Measurements from ENCODE around the gene OGFRL1.

Gene OGFRL1

DNA sequence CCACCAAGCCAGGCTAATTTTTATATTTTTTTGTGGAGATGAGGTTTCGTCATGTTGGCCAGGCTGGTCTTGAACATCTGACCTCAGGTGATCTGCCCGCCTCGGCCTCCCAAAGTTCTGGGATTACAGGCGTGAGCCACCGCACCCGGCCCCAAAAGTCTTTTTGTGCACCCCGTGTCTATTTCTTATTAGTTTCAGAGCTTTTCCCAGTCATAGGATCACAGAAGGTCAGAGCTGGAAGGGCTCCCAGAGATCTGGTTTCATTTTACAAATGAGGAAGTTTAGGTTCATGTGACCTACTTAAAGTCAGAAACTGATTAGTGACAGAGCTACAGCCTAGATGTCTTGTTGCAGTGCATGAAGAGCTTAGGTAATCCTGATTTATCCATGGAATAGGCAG lies 1.6 kb upstream of the OGFRL1 start:
- no peak for DNase-seq (ENCODE audit: low read depth)

DNA sequence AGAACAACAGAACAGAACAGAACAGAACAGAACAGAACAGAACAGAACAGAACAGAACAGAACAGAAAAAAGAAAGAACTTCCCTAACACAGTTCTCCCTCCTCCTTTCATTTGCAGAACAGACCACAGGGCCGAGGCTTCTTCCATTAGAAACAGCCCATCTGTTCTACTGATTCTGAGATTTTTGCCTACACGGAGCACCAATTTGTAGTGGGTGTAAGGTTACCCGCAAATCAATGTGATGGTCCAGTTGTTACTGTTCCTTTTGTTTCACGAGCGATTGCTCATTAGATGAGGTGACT lies 734 bp upstream of the OGFRL1 start:
- DNase-seq (ENCODE audit: low read depth): no peak

GRCh38 chr6:71289039-71289801 lies 609 bp downstream of the OGFRL1 start:
- DNase-seq (ENCODE audit: low read depth): no peak

DNA sequence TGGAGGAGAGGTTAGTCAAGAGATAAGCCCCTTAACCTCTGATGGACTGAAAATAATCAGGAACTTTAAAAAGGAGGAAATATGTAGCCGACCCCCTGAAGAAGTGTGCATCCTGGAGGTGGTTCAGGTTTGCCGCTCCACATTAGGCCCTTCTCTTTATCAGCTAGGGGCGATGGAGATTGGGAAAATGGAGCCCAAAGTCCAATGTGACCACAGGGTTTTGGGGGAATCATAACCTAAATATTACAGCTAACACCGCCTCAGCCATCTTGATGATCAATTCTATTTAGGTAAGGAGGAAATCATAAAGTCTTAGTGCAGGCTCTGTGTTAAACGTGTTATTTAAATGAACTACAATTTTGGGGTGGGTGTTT lies 1.2 kb downstream of the OGFRL1 start:
- DNase-seq (ENCODE audit: low read depth): no peak

- DNase-seq (ENCODE audit: low read depth): no peak
Measured at GRCh38 chr6:71290611-71291010, 2.0 kb downstream of the OGFRL1 start.

DNA sequence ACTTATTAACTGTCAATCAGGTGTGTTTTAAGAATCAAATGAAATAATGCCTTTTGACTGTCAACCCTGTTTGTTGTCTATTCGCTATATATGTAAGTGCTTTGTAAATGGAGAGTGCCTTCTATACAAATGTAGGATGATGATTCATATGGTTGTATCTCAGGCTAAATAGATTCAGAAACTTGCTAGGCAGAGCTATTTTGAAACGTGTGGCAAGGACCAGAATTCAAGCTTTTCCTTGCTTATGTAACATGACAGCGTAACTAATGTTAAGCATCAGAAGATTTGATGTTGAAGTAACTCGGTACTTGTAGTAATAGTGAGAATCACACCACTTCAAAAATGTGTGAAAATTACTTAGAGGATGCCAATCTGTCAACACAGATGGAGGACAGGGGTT lies 3.4 kb downstream of the OGFRL1 start:
- DNase-seq (ENCODE audit: low read depth): no peak

DNA sequence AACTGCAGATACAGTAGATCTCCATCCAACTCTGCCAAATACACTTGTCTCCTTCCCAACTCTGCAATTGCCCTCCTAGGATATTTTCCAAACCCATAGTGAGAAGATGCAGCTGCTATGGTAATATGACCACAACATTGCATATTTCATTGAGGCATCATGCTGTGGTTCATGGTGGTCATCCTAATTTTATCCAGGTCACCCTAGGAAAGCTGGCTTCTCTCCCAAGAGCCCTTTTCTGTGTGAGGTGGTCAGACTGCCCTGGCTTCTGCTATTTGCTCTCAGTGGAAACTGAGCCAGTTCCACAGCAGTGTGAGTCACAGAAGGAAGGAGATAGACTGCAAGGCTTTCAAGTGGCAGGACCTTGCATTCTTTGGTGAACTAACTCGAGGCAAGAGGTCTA lies 5.5 kb downstream of the OGFRL1 start:
- DNase-seq (ENCODE audit: low read depth): no peak

DNA sequence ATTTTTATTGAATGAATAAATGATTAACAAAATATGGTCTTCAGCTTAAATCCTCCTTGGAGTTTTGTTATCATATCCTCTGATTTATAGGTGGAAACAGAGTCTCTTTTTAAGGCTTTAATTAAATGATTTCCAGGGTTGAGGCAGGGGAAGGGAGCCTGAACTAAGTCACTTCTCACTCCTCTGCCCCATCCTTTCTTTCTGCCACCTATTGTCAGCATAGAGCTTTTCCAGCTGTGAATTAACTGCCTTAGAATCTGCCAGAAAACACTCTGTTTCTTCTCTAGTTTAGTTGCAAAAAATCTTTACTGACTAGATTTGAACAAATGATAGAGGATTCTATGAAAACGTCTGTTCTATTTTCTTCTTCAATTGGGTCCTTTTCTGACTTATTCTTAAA lies 9.8 kb downstream of the OGFRL1 start:
- no peak for DNase-seq (ENCODE audit: low read depth)

GRCh38 chr6:71299541-71300470 lies 11.2 kb downstream of the OGFRL1 start:
- no peak for DNase-seq (ENCODE audit: low read depth)

DNA sequence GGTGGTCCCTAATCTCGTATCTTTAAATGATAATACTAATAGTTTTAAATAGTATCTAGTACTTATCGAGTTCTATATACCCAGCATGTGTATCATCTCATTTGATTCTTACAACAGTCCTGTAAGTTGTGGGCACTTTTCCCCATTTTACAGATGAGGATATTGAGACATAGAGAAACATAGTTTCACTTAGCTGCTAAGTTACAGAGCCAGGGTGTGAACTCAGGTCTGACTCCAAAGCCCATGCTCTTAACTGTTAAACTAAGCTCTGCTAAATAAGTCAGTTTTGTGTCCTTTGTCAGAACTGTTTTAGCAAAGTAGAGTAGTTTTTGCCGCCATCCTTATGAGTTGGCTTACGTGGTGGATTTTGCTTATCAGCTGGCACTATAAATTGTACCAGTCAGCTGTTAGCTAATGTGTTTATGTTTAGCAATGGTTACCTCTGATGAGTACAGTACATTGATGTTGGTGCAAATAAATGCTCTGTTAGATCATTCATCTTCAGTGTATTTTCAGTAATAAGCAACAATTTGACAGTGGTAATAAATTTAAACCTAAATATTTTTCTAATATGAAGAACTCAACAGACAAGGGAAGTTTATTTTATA lies 12.1 kb downstream of the OGFRL1 start:
- no peak for DNase-seq (ENCODE audit: low read depth)

GRCh38 chr6:71301546-71301945 lies 12.9 kb downstream of the OGFRL1 start:
- no peak for DNase-seq (ENCODE audit: low read depth)

- no peak for DNase-seq (ENCODE audit: low read depth)
Measured at GRCh38 chr6:71309656-71310055, 21.0 kb downstream of the OGFRL1 start.

DNA sequence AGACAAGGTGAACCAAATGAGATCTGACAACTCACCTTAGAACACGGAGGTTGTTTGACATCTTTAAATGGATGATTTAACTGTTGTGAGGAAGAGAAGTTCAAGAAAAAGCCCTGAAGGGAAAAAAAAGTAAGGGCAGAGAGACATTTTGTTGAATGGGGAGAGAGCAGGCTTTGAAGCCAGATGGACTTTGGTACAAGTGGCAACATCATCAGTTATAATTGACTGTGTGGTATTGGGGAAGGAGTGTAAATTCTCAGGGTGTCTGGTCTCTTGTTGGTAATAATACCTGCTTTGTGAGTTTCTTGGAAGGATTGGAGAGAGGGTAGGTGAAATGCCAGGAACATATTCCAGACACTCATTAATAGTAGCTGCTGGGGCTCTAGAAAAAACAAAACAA lies 21.6 kb downstream of the OGFRL1 start:
- no peak for DNase-seq (ENCODE audit: low read depth)

DNA sequence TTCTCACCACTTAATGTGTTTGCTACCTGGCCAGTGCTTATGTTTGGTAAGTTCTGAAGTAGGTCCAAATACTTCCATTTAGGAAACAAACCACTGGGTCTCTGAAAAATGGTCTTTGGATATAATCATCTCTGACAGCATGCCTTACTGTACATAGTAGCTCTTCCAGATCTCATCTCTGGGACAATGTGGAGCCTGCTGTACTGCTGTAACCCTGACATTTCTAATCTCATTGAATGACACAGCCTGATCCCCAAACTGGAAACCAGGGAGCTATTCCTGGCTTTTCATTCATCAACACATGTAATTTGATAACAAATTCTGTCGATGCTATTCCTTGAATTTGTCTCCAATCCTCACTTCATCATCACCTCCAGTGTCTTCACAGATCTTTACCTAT lies 23.5 kb downstream of the OGFRL1 start:
- no peak for DNase-seq (ENCODE audit: low read depth)

GRCh38 chr6:71317441-71317840 lies 28.8 kb downstream of the OGFRL1 start:
- no peak for DNase-seq (ENCODE audit: low read depth)

DNA sequence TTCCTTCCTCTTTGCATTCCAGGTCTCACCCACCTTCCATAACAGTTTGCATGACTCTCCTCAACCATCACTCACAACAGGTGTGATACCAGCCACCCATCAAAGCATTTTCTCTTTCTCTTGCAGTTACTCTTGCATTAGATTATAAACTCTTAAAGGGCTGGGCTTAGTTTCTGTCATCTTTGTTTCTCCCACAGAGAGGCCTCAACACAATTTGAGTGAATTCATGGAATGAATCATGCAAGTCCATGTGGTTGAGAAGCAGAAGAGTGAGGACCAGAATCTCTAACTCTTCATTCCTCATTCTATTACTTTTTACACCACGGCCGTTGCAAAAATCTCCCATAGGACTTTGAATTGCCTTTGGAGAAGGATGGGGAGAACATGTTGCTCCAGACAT lies 31.4 kb downstream of the OGFRL1 start:
- DNase-seq (ENCODE audit: low read depth): no peak

DNA sequence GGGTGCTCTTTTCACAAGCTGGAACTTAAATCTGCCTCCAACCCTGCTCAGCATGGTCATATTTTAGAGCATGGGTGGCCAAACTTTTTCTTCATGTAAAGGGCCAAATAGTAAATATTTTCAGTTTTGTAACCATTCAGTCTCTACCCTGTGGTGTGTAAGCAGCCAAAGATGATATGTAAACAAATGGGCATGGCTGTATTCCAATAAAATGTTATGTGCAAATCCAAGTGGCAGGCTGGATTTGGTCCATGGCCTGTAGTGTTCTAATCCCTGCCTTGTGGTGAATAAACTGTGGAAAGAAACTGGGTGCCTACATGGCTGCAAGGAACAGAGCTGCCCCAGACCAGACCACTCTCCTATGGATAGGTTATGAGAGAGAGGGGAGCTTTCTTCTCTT lies 32.7 kb downstream of the OGFRL1 start:
- no peak for DNase-seq (ENCODE audit: low read depth)

- no peak for DNase-seq (ENCODE audit: low read depth)
Measured at GRCh38 chr6:71324194-71324785, 35.7 kb downstream of the OGFRL1 start.

DNA sequence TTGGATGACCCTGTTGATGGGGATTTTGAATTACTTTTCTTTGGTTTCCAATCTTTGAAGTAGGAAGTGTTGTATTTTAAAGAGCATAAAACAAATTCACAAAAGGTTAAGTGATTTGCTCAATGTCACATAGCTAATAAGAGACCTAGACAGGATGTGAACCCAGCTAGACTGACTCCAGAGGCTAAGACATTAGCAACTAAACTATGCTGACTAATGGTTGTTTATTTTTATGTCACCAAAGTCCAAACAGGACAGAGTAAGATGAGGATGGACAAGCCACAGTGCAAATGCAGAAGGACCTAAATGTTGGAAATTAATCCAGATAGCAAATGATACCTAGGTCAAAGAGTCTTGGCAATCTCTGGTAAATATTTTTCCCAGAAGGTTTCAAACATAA lies 38.0 kb downstream of the OGFRL1 start:
- no peak for DNase-seq (ENCODE audit: low read depth)

DNA sequence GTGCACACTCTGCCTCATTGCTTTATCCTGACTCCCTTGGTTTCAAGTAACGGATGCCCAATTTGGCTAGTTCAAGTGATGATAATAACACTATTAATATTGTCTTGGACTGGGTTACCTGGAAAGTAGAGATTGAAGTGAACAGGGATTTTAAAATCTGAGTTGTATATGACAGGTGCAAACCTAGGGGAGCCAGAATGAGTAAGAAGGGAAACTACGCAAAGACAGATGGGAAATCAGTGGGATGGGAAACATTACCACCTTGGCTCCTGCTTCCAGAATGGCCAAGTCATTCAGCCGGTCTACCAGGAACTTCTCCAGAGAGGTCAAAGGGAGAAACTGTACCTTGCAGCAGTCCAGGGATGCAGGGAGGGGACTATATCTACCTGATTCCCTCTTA lies 41.9 kb downstream of the OGFRL1 start:
- DNase-seq (ENCODE audit: low read depth): no peak

DNA sequence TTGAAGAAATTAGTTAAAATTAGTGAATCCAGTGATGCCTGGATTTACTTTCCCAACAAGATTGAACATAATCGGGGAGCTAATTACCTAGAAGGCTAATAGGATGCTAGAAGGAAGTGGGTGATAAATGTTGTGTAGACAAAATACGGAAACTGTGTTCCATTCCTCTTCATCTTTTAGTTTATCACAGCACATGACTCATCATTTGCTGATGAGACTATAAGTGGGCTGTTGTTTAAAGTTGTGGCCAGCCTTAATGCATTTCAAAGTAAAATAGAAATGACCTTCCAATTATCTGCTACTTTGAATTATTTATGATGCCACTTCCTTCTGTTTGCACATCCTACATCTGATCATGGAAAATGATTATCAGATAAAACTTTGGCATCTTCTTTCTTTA lies 43.4 kb downstream of the OGFRL1 start:
- no peak for DNase-seq (ENCODE audit: low read depth)

DNA sequence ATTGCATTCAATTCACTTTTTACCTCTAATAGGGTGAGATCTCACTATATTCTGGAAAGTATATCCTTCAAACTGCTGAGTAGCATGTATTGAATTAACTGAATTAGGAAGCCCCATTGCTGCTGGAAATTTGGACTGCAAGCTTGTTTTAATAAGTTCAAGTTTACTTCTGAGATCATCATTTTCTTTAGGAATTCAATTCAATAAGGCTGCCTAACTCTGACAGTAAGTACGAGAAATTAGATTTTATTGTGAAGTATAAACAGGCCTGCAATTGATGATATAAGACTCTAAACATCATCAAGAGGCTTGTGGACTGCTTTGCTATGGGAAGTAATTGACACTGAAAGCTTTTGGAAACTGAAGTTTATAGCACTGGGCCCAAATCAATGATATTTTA lies 44.4 kb downstream of the OGFRL1 start:
- DNase-seq (ENCODE audit: low read depth): no peak

DNA sequence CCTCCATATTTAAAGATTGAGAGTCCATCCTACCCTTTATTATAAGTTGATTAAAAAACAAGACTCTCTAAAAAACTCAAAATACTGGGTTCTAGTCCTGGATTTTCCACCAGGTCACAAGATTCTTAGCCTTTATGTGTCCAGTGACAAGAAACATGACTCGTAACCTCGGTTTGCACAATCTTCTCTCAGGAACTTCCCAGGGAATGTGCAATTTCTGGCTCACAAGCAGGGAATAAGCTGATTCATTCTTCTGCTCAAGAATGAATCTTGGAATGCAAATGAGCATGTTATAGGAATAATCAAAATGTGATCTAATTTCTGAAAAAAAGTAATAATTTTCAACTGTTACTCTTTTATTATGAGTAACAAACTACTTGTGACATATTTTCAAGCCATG lies 45.1 kb downstream of the OGFRL1 start:
- DNase-seq (ENCODE audit: low read depth): no peak
